Stimulated activated CD8-positive, alpha-beta memory T cell treated with anti-CD3 and anti-CD28 coated beads, Interleukin-2, amount 100 ng/mL, for 1 hour (primary cell): ENCODE results near the gene HYAL1.

Experiments
- DNase-seq, 2 donors: peaks; one replicate each; pipeline ENCODE4 v3.0.0-alpha.2; 2020; ENCODE audit warnings: low read depth in 2 of 2

The HYAL1 gene

GRCh38 chr3:50260027-50260941 is 43.1 kb downstream of the HYAL1 start:
- peak; percentile 63 to 70 for DNase-seq

GRCh38 chr3:50259432-50260026 is 43.8 kb downstream of the HYAL1 start:
- no peak for DNase-seq

DNA sequence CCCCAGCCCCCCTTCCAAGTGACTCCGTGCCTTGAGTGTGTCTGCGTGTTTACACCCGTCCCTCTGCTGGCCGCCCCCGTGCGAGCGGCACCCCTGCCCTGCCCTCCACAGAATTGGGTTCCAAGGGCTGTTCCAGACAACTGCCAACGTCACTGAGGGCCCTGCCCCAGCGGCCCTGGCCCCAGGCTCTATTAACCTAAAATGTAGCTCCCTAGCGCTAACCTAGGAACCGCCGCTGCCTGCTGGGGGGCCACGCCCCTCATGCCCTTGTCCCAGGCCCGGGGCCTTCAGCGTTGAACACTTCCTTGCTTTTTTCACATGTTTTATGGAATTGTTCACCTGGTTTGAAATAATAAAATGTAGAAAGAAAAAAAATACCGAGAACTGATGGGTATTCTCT is 44.4 kb downstream of the HYAL1 start:
- no peak for DNase-seq

GRCh38 chr3:50258029-50258680 is 45.2 kb downstream of the HYAL1 start:
- no peak for DNase-seq

- DNase-seq = no peak
These were observed 46.1 kb downstream of the HYAL1 start for GRCh38 chr3:50256978-50257890.

- DNase-seq = no peak
These were observed 48.1 kb downstream of the HYAL1 start for GRCh38 chr3:50255251-50255615.

DNA sequence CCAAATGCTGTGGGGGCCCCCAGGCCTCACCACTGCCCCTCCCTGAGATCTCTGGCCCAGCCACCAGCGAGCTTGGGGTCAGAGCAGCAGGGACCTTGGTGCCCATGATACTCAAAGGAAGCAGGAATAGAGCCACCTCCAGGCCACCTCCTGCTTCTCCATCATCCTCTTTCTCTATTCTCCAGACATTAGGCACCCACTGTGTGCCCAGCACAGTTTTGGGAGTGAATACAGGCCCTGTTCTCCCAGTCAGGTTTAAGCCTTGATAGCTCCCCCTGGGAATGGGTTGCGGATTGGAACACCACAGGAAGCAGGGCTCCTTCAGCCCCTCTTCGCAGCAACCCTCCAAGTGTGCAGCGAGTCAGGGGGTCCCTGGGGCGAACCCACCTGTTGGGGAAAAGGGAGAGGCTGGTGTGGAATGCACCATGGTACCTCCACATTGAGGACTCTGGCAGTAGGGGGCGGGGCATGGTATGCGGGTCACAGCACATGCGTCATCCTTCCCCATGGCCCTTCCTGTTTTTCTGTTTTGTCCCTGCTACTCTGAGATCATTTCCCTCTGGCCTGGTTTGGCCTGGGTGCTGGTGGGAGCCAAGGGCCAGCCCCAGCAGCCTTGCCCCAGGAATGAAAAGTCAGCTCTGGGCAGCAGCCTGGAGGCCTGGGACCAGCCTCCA is 48.7 kb downstream of the HYAL1 start:
- no peak for DNase-seq

DNA sequence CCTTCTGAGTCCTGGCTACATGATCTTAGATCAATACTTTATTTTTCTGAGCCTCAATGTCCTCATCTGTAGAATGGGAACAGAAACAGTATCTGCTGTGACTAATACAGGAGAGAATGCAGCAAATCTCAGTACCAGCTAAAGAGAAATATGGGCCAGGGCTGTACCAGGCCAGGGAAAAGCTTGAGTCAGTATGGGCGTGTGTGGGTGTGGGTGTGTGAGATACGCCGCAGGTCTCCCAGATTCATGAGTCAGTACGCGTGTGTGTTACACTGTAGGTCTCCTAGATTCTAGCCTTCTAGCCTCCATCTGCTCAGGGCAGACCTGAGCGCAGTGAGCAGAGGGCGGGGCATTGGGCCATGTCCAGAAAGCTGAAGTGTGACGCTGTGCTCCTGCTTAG is 52.2 kb downstream of the HYAL1 start:
- no peak for DNase-seq

GRCh38 chr3:50250514-50250913 is 52.9 kb downstream of the HYAL1 start:
- no peak for DNase-seq
